Measurements from ENCODE around the gene ADGRE2.

Gene ADGRE2

GRCh38 chr19:14719162-14719561 lies 59.2 kb downstream of the ADGRE2 start:
- POLR2A ChIA-PET: no interaction called here
- Histone ChIP-seq H3K9me3 (ENCODE audit: control insufficient read depth, insufficient read depth, low read depth, low read length) (no peaks in the 10 kb centered on the region), H3K27ac (ENCODE audit: extremely low read depth, low read depth, low read length) (no peak overlapping the region), H3K36me3 (ENCODE audit: control insufficient read depth in 2 of 2, insufficient read depth in 1 of 2, low read length in 2 of 2) (peaks cover 0 to 54% of the 10 kb centered on the region in 2 experiments; a peak in 1 of 3 replicates), H3K4me1 (ENCODE audit: control insufficient read depth, insufficient read depth, low read length) (no peaks in the 10 kb centered on the region), H3K4me3 (ENCODE audit: low read depth, low read length) (no peak overlapping the region)
- CTCF ChIA-PET: interaction anchor here (1.5 kb wide), 1 partner anchor 33 kb away, joined by 5 read pairs; no protein-coding TSS in a partner anchor
- TF ChIP-seq ZNF24 (tag by site-specific recombination; IDR thresholded peaks at IDR 0.05): no peak
- no peak for TF ChIP-seq ZNF362 (tag by site-specific recombination; IDR thresholded peaks at IDR 0.05)
- no peak for TF ChIP-seq PRDM6 (tag by site-specific recombination; IDR thresholded peaks at IDR 0.05)
- TF ChIP-seq SP7 (tag by site-specific recombination; IDR thresholded peaks at IDR 0.05): no peak
- TF ChIP-seq ZNF580 (tag by site-specific recombination; IDR thresholded peaks at IDR 0.05): no peak
- no peak for TF ChIP-seq ZNF677 (tag by site-specific recombination; IDR thresholded peaks at IDR 0.05)
- TF ChIP-seq ZNF335 (tag by site-specific recombination; conservative IDR thresholded peaks at IDR 0.05): no peak
- no peak for TF ChIP-seq SALL2 (tag by site-specific recombination; IDR thresholded peaks at IDR 0.05; ENCODE audit: borderline replicate concordance)
- no peak for TF ChIP-seq ZNF558 (tag by site-specific recombination; IDR thresholded peaks at IDR 0.05)
- TF ChIP-seq ZNF549 (tag by site-specific recombination; IDR thresholded peaks at IDR 0.05): no peak
- no peak for TF ChIP-seq ZNF664 (tag by site-specific recombination; IDR thresholded peaks at IDR 0.05)
- no peak for TF ChIP-seq ZNF292 (tag by site-specific recombination; IDR thresholded peaks at IDR 0.05; ENCODE audit: borderline replicate concordance, low read depth)
- TF ChIP-seq HOXC10 (CRISPR knock-in tag; IDR thresholded peaks at IDR 0.05): no peak
- no peak for TF ChIP-seq ZNF157 (tag by site-specific recombination; IDR thresholded peaks at IDR 0.05)
- TF ChIP-seq ZNF830 (tag by site-specific recombination; IDR thresholded peaks at IDR 0.05; ENCODE audit: low read depth): no peak
- TF ChIP-seq, protein P1, sequence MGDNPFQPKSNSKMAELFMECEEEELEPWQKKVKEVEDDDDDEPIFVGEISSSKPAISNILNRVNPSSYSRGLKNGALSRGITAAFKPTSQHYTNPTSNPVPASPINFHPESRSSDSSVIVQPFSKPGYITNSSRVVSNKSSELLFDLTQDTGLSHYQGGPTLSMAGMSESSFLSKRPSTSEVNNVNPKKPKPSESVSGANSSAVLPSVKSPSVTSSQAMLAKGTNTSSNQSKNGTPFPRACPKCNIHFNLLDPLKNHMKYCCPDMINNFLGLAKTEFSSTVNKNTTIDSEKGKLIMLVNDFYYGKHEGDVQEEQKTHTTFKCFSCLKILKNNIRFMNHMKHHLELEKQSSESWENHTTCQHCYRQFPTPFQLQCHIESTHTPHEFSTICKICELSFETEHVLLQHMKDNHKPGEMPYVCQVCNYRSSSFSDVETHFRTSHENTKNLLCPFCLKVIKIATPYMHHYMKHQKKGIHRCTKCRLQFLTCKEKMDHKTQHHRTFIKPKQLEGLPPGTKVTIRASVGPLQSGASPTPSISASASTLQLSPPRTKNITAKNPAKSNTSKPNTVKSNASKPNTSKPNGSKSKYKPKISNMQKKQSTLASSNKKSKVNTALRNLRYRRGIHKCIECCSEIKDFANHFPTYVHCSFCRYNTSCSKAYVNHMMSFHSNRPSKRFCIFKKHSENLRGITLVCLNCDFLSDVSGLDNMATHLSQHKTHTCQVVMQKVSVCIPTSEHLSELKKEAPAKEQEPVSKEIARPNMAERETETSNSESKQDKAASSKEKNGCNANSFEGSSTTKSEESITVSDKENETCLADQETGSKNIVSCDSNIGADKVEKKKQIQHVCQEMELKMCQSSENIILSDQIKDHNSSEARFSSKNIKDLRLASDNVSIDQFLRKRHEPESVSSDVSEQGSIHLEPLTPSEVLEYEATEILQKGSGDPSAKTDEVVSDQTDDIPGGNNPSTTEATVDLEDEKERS (tag by site-specific recombination; IDR thresholded peaks at IDR 0.05): no peak
- no peak for TF ChIP-seq ZNF416 (tag by site-specific recombination; IDR thresholded peaks at IDR 0.05)
- TF ChIP-seq ZNF585B (tag by site-specific recombination; IDR thresholded peaks at IDR 0.05): no peak
- no peak for TF ChIP-seq IKZF3 (tag by site-specific recombination; IDR thresholded peaks at IDR 0.05)

DNA sequence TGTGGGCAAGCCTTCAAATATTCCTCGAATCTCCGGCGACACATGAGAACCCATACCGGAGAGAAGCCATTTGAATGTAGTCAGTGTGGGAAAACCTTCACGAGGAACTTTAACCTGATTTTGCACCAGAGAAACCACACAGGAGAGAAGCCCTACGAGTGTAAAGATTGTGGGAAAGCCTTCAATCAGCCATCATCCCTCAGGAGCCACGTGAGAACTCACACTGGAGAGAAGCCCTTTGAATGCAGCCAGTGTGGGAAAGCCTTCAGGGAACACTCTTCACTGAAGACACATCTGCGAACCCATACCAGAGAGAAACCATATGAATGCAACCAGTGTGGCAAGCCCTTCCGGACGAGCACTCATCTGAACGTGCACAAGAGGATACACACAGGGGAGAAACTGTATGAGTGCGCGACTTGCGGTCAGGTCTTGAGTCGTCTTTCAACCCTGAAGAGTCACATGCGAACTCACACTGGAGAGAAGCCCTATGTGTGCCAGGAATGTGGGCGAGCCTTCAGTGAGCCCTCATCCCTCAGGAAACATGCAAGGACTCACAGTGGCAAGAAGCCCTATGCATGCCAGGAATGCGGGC lies 59.7 kb downstream of the ADGRE2 start:
- no peak overlapping the region for H3K4me3 ChIP-seq (ENCODE audit: low read depth, low read length)
- H3K4me1 ChIP-seq (ENCODE audit: control insufficient read depth, insufficient read depth, low read length): no peaks in the 10 kb centered on the region
- no peak overlapping the region for H3K27ac ChIP-seq (ENCODE audit: extremely low read depth, low read depth, low read length)
- no peaks in the 10 kb centered on the region for H3K9me3 ChIP-seq (ENCODE audit: control insufficient read depth, insufficient read depth, low read depth, low read length)
- peaks cover 0 to 57% of the 10 kb centered on the region in 2 experiments; a peak in 1 of 3 replicates for H3K36me3 ChIP-seq (ENCODE audit: control insufficient read depth in 2 of 2, insufficient read depth in 1 of 2, low read length in 2 of 2)
- POLR2A ChIA-PET: no interaction called here
- CTCF ChIA-PET: no interaction called here
- no peak for TF ChIP-seq TSHZ1 (tag by site-specific recombination; IDR thresholded peaks at IDR 0.05; ENCODE audit: borderline replicate concordance)
- TF ChIP-seq, protein P2, sequence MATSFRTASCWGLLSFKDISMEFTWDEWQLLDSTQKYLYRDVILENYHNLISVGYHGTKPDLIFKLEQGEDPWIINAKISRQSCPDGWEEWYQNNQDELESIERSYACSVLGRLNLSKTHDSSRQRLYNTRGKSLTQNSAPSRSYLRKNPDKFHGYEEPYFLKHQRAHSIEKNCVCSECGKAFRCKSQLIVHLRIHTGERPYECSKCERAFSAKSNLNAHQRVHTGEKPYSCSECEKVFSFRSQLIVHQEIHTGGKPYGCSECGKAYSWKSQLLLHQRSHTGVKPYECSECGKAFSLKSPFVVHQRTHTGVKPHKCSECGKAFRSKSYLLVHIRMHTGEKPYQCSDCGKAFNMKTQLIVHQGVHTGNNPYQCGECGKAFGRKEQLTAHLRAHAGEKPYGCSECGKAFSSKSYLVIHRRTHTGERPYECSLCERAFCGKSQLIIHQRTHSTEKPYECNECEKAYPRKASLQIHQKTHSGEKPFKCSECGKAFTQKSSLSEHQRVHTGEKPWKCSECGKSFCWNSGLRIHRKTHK (tag by site-specific recombination; IDR thresholded peaks at IDR 0.05): no peak
- no peak for TF ChIP-seq ZNF274 (IDR thresholded peaks at IDR 0.05; ENCODE audit: low read length)
- peak; percentile 96 for TF ChIP-seq ZNF274 (tag by site-specific recombination; IDR thresholded peaks at IDR 0.05; ENCODE audit: borderline replicate concordance)

All from HEK293 (cell line).